ENCODE measurements around the gene SDR42E2.
"Not testable (repeated sequence)": the region's sequence is repeated elsewhere in the genome, so short reads cannot be mapped to it uniquely, and the experiment has no call there.

SDR42E2 gene

GRCh38 chr16:22216191-22216831 is 54.0 kb downstream of the SDR42E2 start:
- DNase-seq = no peak

GRCh38 chr16:22216832-22217225 is 54.5 kb downstream of the SDR42E2 start:
- not testable (repeated sequence) for DNase-seq

- no peak for DNase-seq
These were observed 55.8 kb downstream of the SDR42E2 start for GRCh38 chr16:22217890-22218730.

- DNase-seq = no peak
These were observed 57.2 kb downstream of the SDR42E2 start for GRCh38 chr16:22219389-22220068.

GRCh38 chr16:22220069-22220440 is 57.7 kb downstream of the SDR42E2 start:
- no peak for DNase-seq

- no peak for DNase-seq
These were observed 58.4 kb downstream of the SDR42E2 start for GRCh38 chr16:22220714-22221113.

GRCh38 chr16:22222006-22222405 is 59.7 kb downstream of the SDR42E2 start:
- DNase-seq = no peak

- no peak for DNase-seq
These were observed 60.7 kb downstream of the SDR42E2 start for GRCh38 chr16:22222998-22223397.

- no peak for DNase-seq
These were observed 62.8 kb downstream of the SDR42E2 start for GRCh38 chr16:22225060-22225459.

GRCh38 chr16:22229889-22230288 is 67.6 kb downstream of the SDR42E2 start:
- DNase-seq = no peak

GRCh38 chr16:22232277-22233036 is 70.2 kb downstream of the SDR42E2 start:
- DNase-seq = no peak

- no peak for DNase-seq
These were observed 70.7 kb downstream of the SDR42E2 start for GRCh38 chr16:22233037-22233372.

GRCh38 chr16:22235839-22236745 is 73.8 kb downstream of the SDR42E2 start:
- no peak for DNase-seq

GRCh38 chr16:22239131-22239805 is 77.0 kb downstream of the SDR42E2 start:
- no peak for DNase-seq

- no peak for DNase-seq
These were observed 77.9 kb downstream of the SDR42E2 start for GRCh38 chr16:22240023-22240710.

All from Kasumi-1 (cell line).